K562 (cell line): ENCODE data around the gene PTPRM. TPM values are rescaled to one million over a fixed set of nuclear protein-coding genes. Genes with fewer than 3 reads are reported as not detected.

ENCODE experiments used
- ATAC-seq: fragments of 200-7000 bp; cut with Tn5 transposase; 3 replicates; pipeline ENCODE4 v1.9.1; 2020; ENCODE audit warnings: moderate library complexity
- BruUV-seq: library from RNA; stranded (reverse); fragments of 400-500 nt; replicated peaks from 2 replicates; lab custom pipeline; 2021; lab: Mats Ljungman, UMichigan
- CTCF ChIA-PET: fragments of 300-600 bp; formaldehyde crosslinking; extraction: SDS; loops from one replicate; lab custom pipeline; 2021; ENCODE audit warnings: low intra/inter-chr PET ratio; lab: Yijun Ruan, JAX
- POLR2A ChIA-PET: fragments of 300-600, 350-650 bp; sonication (Branson Sonifier 250); formaldehyde crosslinking; extraction: SDS; loops from one replicate; lab custom pipeline; 2021; ENCODE audit warnings: antibody characterized with exemption, inconsistent platforms; lab: Yijun Ruan, JAX
- DNase-seq, 4 experiments: peaks; one replicate each; pipeline versions ENCODE4 v3.0.0 to v3.0.0-alpha.2; 2011 to 2018; ENCODE audit warnings: low spot score in 3 of 4, mixed read lengths in 3 of 4; ENCODE audit errors: extremely low read depth in 1 of 4
- FAIRE-seq: peaks from 2 replicates; lab custom pipeline; 2011; peaks lifted over from hg19 to GRCh38; lab: Jason Lieb, UNC
- H2AFZ ChIP-seq: 2 replicates; pipeline ENCODE4 v1.6.0; 2011; ENCODE audit warnings: low read depth, low read length, control low read depth, inconsistent platforms
- H3K27ac ChIP-seq: fragments of 200-600 bp; 3 replicates; pipeline ENCODE4 v1.8.0; 2011; ENCODE audit warnings: low read depth, mild to moderate bottlenecking, control low read depth, inconsistent platforms, low read length, moderate library complexity, mixed read lengths; ENCODE audit errors: extremely low read depth
- H3K27me3 ChIP-seq, 2 experiments: fragments of 300-600 bp in 1 of 2; 2 replicates in 1 of 2; 3 replicates in 1 of 2; pipeline versions ENCODE4 v1.6.0 to v1.8.0; 2011; ENCODE audit warnings: inconsistent platforms in 2 of 2, low read length in 2 of 2, mild to moderate bottlenecking in 1 of 2, mixed read lengths in 1 of 2, moderate library complexity in 1 of 2; ENCODE audit not compliant: control insufficient read depth in 2 of 2, insufficient read depth in 2 of 2
- H3K36me3 ChIP-seq: fragments of 300-600 bp; 3 replicates; pipeline ENCODE4 v1.8.0; 2011; ENCODE audit warnings: mild to moderate bottlenecking, low read length, inconsistent platforms; ENCODE audit not compliant: control insufficient read depth, insufficient read depth
- H3K4me1 ChIP-seq, 2 experiments: fragments of 200-600 bp in 1 of 2; replicated peaks in 1 of 2; 2 replicates in 1 of 2; 3 replicates in 1 of 2; pipeline versions ENCODE4 v1.5.1 to v1.8.0; 2011; ENCODE audit warnings: inconsistent platforms in 2 of 2, low read length in 2 of 2, mild to moderate bottlenecking in 1 of 2, mixed read lengths in 1 of 2, moderate library complexity in 1 of 2; ENCODE audit not compliant: control insufficient read depth in 2 of 2, insufficient read depth in 2 of 2
- H3K4me2 ChIP-seq: 2 replicates; pipeline ENCODE4 v1.6.1; 2011; ENCODE audit warnings: low read length, control low read depth, inconsistent platforms, mixed read lengths; ENCODE audit not compliant: insufficient read depth
- H3K4me3 ChIP-seq: fragments of 200-600 bp; sonication (generic), shearing (Covaris generic); 2 replicates; pipeline ENCODE4 v1.5.1; 2016; ENCODE audit warnings: control low read depth, inconsistent platforms
- H3K79me2 ChIP-seq: fragments of 200-600 bp; 3 replicates; pipeline ENCODE4 v1.8.0; 2011; ENCODE audit warnings: low read length, inconsistent platforms; ENCODE audit not compliant: control insufficient read depth, insufficient read depth
- H3K9ac ChIP-seq, 2 experiments: 2 replicates each; pipeline versions ENCODE4 v1.6.0 to v1.6.1; 2011; ENCODE audit warnings: low read depth in 2 of 2, low read length in 2 of 2, control low read depth in 1 of 2, inconsistent platforms in 1 of 2, mild to moderate bottlenecking in 1 of 2, mixed read lengths in 1 of 2; ENCODE audit not compliant: insufficient read depth in 1 of 2
- H3K9me1 ChIP-seq: one replicate; pipeline ENCODE4 v1.6.0; 2011; ENCODE audit warnings: inconsistent platforms, mild to moderate bottlenecking, low read length, moderate library complexity; ENCODE audit not compliant: control insufficient read depth, insufficient read depth
- H3K9me3 ChIP-seq: replicated peaks from 2 replicates; pipeline ENCODE4 v1.5.1; 2011; ENCODE audit warnings: low read depth, low read length, inconsistent platforms; ENCODE audit not compliant: control insufficient read depth, insufficient read depth
- H4K20me1 ChIP-seq: replicated peaks from 2 replicates; pipeline ENCODE4 v1.6.1; 2011; ENCODE audit warnings: low read length, inconsistent platforms, mixed read lengths; ENCODE audit not compliant: control insufficient read depth, insufficient read depth
- BCOR ChIP-seq: fragments of 450-650 bp; IDR thresholded peaks from 2 replicates; pipeline ENCODE4 v1.6.1; 2016
- BRD9 ChIP-seq: fragments of 450-650 bp; IDR thresholded peaks from 2 replicates; pipeline ENCODE4 v1.6.1; 2018; ENCODE audit warnings: low read depth; ENCODE audit not compliant: partially characterized antibody
- CAMTA2 ChIP-seq: fragments of 250-450 bp; sonication (Bioruptor Pico); conservative IDR thresholded peaks from 2 replicates; pipeline ENCODE4 v1.5.1; 2022
- E2F6 ChIP-seq, 2 experiments: IDR thresholded peaks; 2 replicates each; pipeline ENCODE4 v1.6.1; 2011; ENCODE audit warnings: borderline replicate concordance in 1 of 2, control low read depth in 1 of 2, low read depth in 1 of 2, low read length in 1 of 2, mild to moderate bottlenecking in 1 of 2, mixed read lengths in 1 of 2, moderate library complexity in 1 of 2; ENCODE audit not compliant: insufficient read depth in 1 of 2, insufficient read length in 1 of 2, poor library complexity in 1 of 2, severe bottlenecking in 1 of 2; ENCODE audit errors: extremely low read depth in 1 of 2
- FOXJ2 ChIP-seq: fragments of 200-800 bp; sonication (Bioruptor generic); IDR thresholded peaks from 2 replicates; pipeline ENCODE4 v1.6.1; 2016; ENCODE audit warnings: missing genetic modification characterization, missing compliant biosample characterization
- GTF2B ChIP-seq: IDR thresholded peaks from 2 replicates; pipeline ENCODE4 v1.6.1; 2011; ENCODE audit not compliant: insufficient read length; ENCODE audit errors: extremely low read depth
- HBP1 ChIP-seq: fragments of 450-650 bp; formaldehyde crosslinking; IDR thresholded peaks from 2 replicates; pipeline ENCODE4 v1.4.0; 2022; ENCODE audit warnings: missing genetic modification characterization
- HNRNPLL ChIP-seq: fragments of 200-400 bp; formaldehyde crosslinking; IDR thresholded peaks from 2 replicates; pipeline ENCODE4 v1.6.1; 2017; ENCODE audit warnings: low read length, low read depth, mild to moderate bottlenecking; ENCODE audit not compliant: poor library complexity, severe bottlenecking
- MCM3 ChIP-seq: fragments of 450-650 bp; IDR thresholded peaks from 2 replicates; pipeline ENCODE4 v1.6.1; 2016
- NFIX ChIP-seq: fragments of 250-450 bp; sonication (Bioruptor Pico); IDR thresholded peaks from 2 replicates; pipeline ENCODE4 v1.4.0; 2020; ENCODE audit warnings: low read depth, mild to moderate bottlenecking, moderate library complexity
- POLR2B ChIP-seq: fragments of 450-650 bp; IDR thresholded peaks from 2 replicates; pipeline ENCODE4 v1.6.1; 2018; ENCODE audit warnings: low read depth; ENCODE audit not compliant: partially characterized antibody
- RHOXF2B ChIP-seq: fragments of 250-450 bp; sonication (Bioruptor Pico); conservative IDR thresholded peaks from 2 replicates; pipeline ENCODE4 v1.5.1; 2021
- SIX5 ChIP-seq, 2 experiments: IDR thresholded peaks; 2 replicates each; pipeline ENCODE4 v1.6.1; 2011; ENCODE audit warnings: low read length in 2 of 2, borderline replicate concordance in 1 of 2, low read depth in 1 of 2, mild to moderate bottlenecking in 1 of 2, moderate library complexity in 1 of 2; ENCODE audit not compliant: insufficient read depth in 1 of 2
- SRSF9 ChIP-seq: fragments of 200-400 bp; formaldehyde crosslinking; IDR thresholded peaks from 2 replicates; pipeline ENCODE4 v1.6.1; 2017; ENCODE audit warnings: low read depth, low read length, borderline replicate concordance
- SUPT5H ChIP-seq: fragments of 450-650 bp; IDR thresholded peaks from 2 replicates; pipeline ENCODE4 v1.6.1; 2016
- TCFL5 ChIP-seq: fragments of 250-450 bp; sonication (Bioruptor Pico); conservative IDR thresholded peaks from 2 replicates; pipeline ENCODE4 v1.6.1; 2021; ENCODE audit warnings: mild to moderate bottlenecking, moderate library complexity, matching md5 sums
- TOE1 ChIP-seq, 2 experiments: fragments of 450-650 bp in 1 of 2; sonication (generic) in 1 of 2; formaldehyde crosslinking in 1 of 2; IDR thresholded peaks; 2 replicates each; pipeline versions ENCODE4 v1.7.1 to v1.8.0; 2016 to 2022; ENCODE audit warnings: borderline replicate concordance in 2 of 2, mild to moderate bottlenecking in 2 of 2, antibody characterized with exemption in 1 of 2, inconsistent platforms in 1 of 2, low read depth in 1 of 2, missing genetic modification reagents in 1 of 2, moderate library complexity in 1 of 2
- ZBTB7A ChIP-seq: IDR thresholded peaks from 2 replicates; pipeline ENCODE4 v1.6.1; 2011; ENCODE audit warnings: low read depth, mild to moderate bottlenecking, low read length, moderate library complexity, borderline replicate concordance; ENCODE audit not compliant: control insufficient read depth
- ZEB2 ChIP-seq: fragments of 450-650 bp; IDR thresholded peaks from 2 replicates; pipeline ENCODE4 v1.6.1; 2016
- ZNF436 ChIP-seq: fragments of 250-450, 450-650 bp; sonication (Bioruptor Pico); formaldehyde crosslinking; IDR thresholded peaks from 2 replicates; pipeline ENCODE4 v1.7.0; 2020; ENCODE audit warnings: mild to moderate bottlenecking
- in situ Hi-C: fragments of 300-500 bp; cut with MboI; formaldehyde crosslinking; loops from 4 replicates; pipeline ENCODE4 v1.15.0; 2018; ENCODE audit warnings: inconsistent platforms, mixed read lengths
- intact Hi-C: fragments of 100-400 bp; cut with micrococcal nuclease; formaldehyde crosslinking; loops from 2 replicates; pipeline ENCODE4 v1.14.2; 2022
- polyA plus RNA-seq, 8 experiments: library from polyadenylated mRNA; depleted of rRNA in 4 of 8; stranded (reverse) in 5 of 8; unstranded in 3 of 8; fragments of >200 nt; fragmentation: Nextera tagmentation in 2 of 8; fragmentation: Illumina TruSeq in 1 of 8; extraction: Ambion mirVana in 2 of 8; extraction: Trizol in 1 of 8; gene quantifications; 2 replicates each; pipeline versions ENCODE4 v1.2.1 to v1.2.3, GENCODE V29; 2011 to 2014; ENCODE audit warnings: inconsistent platforms in 1 of 8, missing spikeins in 1 of 8
- total RNA-seq, 7 experiments: library from RNA; depleted of rRNA in 6 of 7; stranded (reverse); fragments of >200 nt in 6 of 7; fragmentation: Illumina TruSeq in 2 of 7; extraction: Trizol in 2 of 7; gene quantifications; 2 replicates each; pipeline versions ENCODE4 v1.2.1 to v1.2.3, GENCODE V29; 2011 to 2021; ENCODE audit warnings: low replicate concordance in 1 of 7

Gene PTPRM
- total and polyA plus RNA-seq, 9 of the 15 experiments (the other 6 are each of a cell fraction or from before 2014, with no cell fraction given) = 0.03 to 0.16 (median 0.08) TPM; not detected in 3

- Histone ChIP-seq H3K4me1 (no peaks in the 10 kb centered on the region), H3K27ac (no peak overlapping the region), H4K20me1 (no peaks in the 10 kb centered on the region), H3K79me2 (no peaks in the 10 kb centered on the region), H3K9me1 (no peaks in the 10 kb centered on the region), H3K36me3 (no peaks in the 10 kb centered on the region), H3K27me3 (no peaks in the 10 kb centered on the region), H2AFZ (no peak overlapping the region), H3K9me3 (no peaks in the 10 kb centered on the region), H3K4me3 (no peak overlapping the region), H3K4me2 (no peak overlapping the region), H3K9ac (no peak overlapping the region)
- no TSS peak for BruUV-seq
- ChIA-PET POLR2A (interaction anchor here (0.7 kb wide), 1 partner anchor 79 kb away, joined by 3 read pairs; no protein-coding TSS in a partner anchor), CTCF (no interaction called here)
- FAIRE-seq = no peak
- in situ Hi-C loops = no loop called here
- ATAC-seq = no peak
- intact Hi-C loops = no loop called here
- no peak for TF ChIP-seq ZNF436 (CRISPR knock-in tag)
- TF ChIP-seq HBP1 (CRISPR knock-in tag) = no peak
- no peak for TF ChIP-seq NFIX (CRISPR knock-in tag)
- TF ChIP-seq SIX5 (IDR thresholded peaks at IDR 0.05; ENCODE audit: borderline replicate concordance in 1 of 2, insufficient read depth in 1 of 2, low read depth in 1 of 2, low read length in 2 of 2) = no peak
- TF ChIP-seq TCFL5 (CRISPR knock-in tag) = no peak
- no peak for TF ChIP-seq FOXJ2
- no peak for TF ChIP-seq GTF2B
- TF ChIP-seq SRSF9 = no peak
- TF ChIP-seq POLR2B = no peak
- no peak for TF ChIP-seq E2F6 (IDR thresholded peaks at IDR 0.05; ENCODE audit: borderline replicate concordance in 1 of 2, extremely low read depth in 1 of 2, insufficient read depth in 1 of 2, insufficient read length in 1 of 2, low read depth in 1 of 2, low read length in 1 of 2, poor library complexity in 1 of 2, severe bottlenecking in 1 of 2)
- no peak for TF ChIP-seq CAMTA2 (CRISPR knock-in tag)
- no peak for TF ChIP-seq BCOR
- TF ChIP-seq ZBTB7A = no peak
- TF ChIP-seq ZEB2 = no peak
- no peak for TF ChIP-seq HNRNPLL
- no peak for TF ChIP-seq MCM3
- TF ChIP-seq SUPT5H = no peak
- no peak for TF ChIP-seq BRD9
- TF ChIP-seq RHOXF2B (CRISPR knock-in tag) = no peak
- no peak for TF ChIP-seq TOE1 (IDR thresholded peaks at IDR 0.05; ENCODE audit: borderline replicate concordance)
- no peak for TF ChIP-seq TOE1 (CRISPR knock-in tag; IDR thresholded peaks at IDR 0.05; ENCODE audit: borderline replicate concordance, low read depth)
- no peak for DNase-seq
Observed at GRCh38 chr18:8133032-8133431, 565.9 kb downstream of the PTPRM start.
